GM18517 (cell line): ENCODE data around the gene MINDY4.
"Not testable (repeated sequence)": the region's sequence is repeated elsewhere in the genome, so short reads cannot be mapped to it uniquely, and the experiment has no call there.

Source experiments
- ATAC-seq: cut with Tn5 transposase; IDR thresholded peaks from one replicate; pipeline ENCODE4 v1.9.1; 2021; ENCODE audit warnings: mild to moderate bottlenecking, moderate library complexity; ENCODE audit not compliant: unreplicated experiment

Gene MINDY4

DNA sequence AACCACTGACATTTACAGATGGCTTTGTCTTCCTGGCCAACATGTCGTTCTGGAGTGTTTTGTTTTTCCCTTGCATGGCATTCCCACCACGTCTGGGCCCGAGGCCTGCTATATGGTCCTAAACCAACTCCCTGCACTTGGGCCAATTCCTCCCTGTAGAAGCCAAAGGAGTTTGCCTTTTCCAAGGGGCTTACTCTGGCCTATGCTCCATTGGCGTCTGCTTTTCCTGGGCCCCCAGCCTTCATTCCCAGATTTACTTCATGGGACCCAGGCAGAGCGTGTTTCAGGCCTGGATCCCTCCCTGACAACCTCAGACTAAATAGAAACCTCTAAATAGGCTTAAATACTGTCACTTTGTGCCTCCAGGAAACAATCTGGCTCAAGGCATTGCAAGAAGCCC is 60.7 kb downstream of the MINDY4 start:
- ATAC-seq: no peak

DNA sequence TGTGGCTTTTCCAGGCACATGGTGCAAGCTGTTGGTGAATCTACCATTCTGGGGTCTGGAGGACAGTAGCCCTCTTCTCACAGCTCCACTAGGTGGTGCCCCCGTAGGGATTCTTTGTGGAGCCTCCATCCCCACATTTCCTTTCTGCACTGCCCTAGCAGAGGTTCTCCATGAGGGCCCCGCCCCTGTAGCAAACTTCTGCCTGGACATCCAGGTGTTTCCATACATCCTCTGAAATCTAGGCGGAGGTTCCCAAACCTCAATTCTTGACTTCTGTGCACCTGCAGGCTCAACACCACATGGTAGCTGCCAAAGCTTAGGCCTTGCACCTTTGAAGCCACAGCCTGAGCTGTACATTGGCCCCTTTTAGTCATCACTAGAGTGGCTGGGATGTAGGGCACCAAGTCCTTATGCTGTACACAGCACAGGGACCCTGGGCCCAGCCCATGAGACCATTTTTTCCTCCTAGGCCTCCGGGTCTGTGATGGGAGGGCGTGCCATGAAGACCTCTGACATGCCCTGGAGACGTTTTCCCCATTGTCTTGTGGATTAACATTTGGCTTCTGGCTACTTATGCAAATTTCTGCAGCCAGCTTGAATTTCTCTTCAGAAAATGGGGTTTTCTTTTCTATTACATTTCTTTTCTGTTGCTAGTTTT is 62.9 kb downstream of the MINDY4 start:
- not testable (repeated sequence) for ATAC-seq

DNA sequence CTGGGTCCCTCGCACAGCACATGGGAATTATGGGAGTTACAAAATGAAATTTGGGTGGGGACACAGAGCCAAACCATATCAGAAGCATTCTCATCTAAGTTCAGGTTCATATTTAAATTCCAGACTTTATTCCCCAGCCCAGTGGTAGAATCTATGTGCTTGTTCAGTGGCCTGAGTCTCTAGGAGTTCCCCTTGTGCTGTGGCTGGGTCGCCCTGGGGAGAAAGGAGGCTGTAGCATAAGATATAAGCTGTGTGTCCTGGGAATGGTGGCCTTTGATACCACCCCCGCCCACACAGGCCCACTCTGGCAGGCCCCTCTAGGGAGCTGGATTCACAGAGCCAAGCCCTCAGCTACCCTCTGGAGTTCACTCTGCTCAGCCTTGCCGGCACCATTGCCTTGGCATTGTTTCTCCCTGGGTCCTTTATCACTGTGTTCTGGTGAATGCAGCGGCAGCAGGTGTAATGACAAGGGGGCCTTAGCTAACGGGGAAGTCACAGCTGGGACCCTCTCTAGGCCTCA is 64.2 kb downstream of the MINDY4 start:
- no peak for ATAC-seq

DNA sequence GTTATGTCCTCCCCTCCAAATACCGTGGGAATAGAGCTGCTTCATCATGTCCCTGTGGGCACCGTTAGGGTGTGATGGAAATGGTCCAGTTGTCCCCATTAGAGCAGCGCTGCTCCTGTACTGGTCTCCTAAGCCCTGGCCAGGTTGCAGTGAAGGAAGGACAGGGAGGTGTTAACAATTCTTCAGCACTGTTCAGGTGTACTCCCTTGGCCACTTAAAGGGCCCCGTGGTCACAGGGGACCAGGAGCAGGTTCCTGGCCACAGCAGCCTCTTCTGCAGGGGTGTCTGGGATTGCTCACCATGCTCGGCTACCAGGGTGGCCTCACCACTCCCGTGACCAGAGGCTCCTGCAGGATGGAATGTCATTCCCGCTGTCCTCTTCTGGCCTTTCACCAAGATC is 65.8 kb downstream of the MINDY4 start:
- ATAC-seq: no peak

DNA sequence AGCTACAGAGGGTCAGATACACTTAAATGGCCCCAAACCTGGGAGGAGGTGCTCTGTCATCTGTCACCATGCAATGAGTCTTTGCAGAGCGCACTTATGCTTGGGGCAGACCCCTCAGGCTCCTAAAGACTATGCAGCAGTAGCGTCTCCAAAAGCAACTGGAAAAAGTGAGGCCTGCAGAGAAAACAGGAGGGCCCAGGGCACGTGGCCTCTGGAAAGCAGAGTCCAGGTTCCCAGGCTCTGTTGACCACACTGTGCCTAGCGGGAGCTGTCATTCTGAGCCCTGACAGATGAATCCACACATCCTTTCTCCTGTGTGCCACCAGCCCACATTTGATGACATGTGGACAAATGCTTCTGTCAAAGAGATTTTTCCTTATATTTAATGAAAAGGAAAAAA is 66.4 kb downstream of the MINDY4 start:
- ATAC-seq: no peak

DNA sequence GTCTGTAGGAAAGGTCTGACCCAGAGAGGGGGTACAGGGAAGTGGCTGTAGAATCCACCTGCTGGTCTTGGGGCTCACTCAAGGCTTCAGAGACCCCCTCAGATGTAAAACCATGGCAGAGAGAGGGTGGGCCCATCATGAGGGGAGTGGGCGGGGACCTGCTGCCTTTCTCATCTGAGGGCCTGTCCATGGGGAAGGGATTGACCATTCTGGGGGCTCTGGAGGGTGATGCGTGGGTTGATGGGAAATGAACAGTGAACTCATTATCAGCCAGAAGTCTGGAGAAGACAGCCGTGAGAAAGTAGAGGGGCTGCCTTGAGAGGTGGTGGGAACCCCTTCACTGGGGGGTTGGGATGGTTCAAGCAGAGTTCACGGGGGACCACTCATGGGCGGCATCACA is 66.8 kb downstream of the MINDY4 start:
- ATAC-seq: no peak

DNA sequence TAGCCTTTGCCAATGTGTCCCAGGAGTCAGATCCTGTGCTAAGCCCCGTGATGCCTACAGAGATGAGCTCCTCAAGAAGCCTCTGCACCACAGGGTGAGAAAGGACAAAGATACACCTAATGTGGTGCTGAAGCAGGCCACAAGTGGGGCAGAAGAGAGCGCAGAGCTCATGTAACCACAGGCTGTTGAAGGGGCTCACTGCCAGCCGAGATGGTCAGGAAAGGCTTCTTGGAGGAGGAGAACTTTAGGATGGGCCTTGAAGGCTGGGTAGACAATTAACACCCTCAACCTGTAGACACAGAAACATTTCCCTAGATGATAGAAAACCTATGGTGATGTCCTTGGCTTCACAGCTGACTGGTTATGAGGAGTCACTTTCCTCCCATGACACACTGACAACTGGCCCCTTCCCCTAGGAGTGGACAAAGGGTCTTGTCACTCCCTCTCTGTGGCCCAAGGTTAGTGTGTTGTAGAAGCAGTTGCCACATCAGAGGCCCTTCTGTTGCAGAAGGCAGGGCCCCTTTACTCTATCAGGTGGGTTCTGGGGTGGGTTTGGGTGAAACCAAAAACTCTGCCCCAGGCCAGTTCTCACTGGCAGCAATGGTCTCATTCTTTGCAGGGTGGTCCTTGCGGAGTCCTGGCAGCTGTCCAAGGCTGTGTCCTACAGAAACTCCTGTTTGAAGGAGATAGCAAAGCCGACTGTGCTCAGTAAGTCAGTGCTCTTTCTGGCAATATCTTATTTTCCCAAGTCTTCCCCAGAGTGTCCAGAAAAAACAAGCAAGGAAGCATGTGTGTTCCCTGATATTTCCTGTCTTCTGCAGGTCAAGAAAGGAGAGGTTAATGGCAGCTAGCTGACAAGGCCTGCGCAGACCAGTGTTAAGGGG is 69.2 kb downstream of the MINDY4 start:
- ATAC-seq: no peak

DNA sequence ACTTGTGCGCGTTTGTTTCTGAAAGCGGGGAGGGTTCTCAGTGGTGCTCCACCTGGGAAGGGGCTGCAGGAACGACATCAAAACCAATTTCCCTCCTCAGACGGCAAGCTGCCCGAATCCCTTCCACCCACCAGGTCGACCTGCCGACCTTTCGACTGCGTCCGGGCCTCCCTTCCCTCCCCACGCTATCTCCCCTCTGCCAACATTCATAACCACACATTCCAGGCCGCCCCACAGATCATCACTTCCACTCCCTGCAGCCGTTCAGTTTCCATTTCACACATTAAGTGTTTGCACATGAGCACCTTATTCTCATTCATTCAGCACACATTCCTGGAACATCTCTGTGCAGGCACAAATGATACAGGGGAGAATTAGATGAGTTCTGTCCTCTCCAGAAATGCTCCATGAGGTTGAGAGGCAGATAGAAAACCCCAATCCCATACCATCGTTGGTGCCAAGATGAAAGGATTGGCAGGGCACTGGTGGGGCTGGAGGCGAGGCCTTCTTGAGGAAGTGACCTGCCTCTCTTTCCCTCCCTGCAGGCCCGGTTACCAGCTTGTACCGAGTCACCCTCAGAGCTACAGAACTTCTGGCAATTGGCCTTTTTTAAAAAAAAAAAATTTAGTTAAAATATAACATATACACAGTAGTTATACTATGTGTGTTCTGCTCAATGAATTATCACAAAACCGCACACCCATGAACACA is 70.0 kb downstream of the MINDY4 start:
- ATAC-seq: no peak

DNA sequence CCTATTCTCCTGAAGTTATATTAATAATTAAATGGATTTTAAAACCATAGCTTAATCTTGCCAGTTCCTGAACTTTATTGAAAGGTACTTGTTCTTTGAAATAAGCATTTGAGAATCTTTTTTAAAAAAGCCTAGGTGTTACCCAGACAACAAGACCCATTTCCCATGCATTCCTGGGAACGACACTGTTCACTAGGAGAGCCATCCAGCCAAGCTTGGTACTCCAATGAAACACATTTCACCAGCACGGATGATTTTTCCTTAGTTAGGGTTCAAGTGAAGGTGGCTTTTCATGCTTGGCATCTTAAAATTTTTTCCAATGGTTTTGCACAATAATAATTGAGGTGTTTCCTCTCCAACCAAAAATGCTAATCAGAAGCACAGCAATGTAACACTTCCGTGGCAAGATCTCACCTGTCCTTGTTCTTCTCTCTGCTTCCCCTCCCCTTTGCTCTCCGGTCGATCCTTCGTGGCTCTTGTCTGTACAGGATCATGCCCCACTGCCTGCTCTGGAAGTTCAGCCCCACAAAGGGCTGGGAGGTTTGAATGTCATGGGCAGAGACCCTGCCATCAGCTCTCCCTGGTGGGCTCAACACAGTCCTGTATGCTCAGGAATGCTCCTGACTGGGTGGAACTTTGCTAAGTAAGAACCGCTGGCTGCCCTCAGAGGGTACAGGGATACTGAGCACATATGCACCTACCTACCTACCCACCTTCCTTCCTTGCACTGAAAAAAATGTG is 70.8 kb downstream of the MINDY4 start:
- no peak for ATAC-seq

DNA sequence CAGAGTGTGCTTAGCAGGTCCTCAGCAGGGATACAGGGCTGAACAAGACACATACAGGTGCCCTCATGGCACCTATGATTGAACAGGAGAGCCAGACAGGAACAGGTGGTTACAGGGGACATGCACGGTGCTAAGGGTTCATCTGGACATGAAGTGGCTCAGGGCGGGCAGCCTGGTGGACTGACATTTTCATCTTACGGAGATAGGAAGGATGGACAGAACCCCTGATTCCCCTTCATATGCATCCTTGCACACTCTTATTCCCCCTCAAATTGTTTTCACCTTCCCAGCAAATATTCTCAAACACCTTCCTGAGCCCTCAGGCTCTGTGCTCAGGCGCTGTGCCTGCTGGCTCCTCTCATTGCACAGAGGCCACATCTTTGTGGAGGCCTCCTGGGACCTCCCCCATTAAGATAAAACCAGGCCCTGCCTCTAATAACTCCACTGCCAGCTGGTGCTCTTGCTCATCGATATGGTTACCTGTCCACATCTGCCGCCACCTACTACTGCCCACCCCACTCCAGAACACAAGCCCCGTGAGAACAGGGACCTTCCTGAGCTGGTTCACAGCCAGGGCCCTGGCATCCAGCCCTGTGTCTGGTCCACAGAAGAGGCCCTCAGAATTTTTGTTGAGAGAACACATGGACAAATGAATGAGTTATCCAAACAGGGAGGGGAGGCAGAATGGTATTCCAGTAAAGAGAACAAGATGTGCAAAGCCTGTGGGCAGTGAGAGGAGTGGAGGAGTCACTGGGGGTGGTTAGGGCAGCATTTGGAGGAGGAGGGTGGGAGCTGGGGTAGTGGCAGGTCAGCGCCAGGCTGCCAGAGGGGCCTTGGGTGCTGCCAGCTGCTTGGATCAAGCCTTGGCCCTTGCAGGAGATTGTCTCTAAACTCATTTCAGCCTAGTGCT is 71.6 kb downstream of the MINDY4 start:
- ATAC-seq: no peak

DNA sequence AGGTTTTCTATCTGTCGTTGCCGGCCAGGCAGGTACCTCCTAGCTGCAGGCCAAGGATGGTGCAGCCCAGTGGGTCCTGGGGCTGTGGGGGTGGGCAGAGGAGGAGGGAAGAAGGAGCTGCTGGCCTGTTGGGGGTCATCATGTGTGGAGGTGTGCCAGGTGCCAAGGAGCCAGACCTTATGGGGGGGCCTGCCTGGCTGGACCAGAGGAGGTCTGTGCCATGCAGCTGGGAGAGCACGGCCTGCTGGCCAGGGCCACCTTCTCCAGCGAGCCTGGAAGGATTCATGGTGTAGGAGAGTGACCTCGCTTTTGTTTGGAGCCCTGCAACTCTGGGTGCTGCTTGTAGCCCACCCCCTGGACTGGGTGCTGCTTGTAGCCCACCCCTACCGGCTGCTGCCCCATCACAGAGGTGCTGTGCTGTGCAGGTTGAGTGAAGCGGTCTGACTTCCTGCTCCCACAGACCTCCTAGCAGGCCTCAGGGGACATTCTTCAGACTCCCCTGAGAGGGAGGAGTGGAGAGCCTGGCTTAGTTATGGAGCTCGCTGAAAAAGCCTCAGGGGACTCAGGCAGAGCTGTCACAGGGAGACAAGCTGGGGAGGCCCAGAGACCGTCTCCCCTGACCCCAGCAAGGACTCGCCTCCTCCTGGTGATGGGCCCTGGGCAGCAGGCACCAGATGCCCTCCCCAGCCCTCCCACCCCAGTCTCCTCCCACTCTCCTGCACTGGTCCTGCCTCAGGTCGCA is 72.7 kb downstream of the MINDY4 start:
- no peak for ATAC-seq

DNA sequence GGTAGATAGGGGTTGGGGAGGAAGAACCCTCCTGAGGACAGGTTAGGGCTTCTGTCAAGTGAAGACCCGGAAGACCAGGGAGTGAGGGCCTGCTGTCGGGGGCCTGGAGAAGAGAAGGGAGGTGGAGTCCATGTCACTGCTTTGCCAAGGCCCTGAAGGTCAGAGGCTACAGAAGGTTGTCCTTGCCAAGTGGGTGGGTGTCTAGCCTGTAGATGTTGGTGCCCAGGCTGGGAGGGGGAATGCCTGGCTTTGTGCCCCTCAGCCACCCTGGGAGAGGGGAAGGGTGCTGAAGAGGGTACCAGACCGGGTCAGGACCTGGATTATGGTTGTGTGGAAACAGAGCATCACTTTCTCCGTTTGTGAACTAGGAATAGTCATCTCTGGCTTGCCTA is 73.3 kb downstream of the MINDY4 start:
- ATAC-seq: no peak

DNA sequence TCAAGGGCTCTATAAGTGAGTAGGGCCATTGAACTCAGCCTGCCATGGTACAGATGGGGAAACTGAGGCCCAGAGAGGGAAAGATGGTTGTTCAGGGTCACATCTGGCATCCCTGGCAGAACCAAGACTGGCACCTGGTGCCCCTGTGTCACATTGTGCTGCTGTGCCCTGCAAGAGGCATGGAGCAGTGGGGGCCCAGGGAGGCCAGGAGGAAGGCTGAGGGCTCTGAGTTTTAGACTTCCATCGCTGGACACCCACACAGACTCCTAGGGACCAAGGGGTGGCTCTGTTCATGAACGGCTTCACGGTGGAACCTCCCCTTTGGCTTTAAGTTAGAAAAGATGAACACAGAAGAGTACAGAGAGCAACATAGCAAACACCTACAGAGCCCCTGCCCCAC is 73.7 kb downstream of the MINDY4 start:
- ATAC-seq: no peak

DNA sequence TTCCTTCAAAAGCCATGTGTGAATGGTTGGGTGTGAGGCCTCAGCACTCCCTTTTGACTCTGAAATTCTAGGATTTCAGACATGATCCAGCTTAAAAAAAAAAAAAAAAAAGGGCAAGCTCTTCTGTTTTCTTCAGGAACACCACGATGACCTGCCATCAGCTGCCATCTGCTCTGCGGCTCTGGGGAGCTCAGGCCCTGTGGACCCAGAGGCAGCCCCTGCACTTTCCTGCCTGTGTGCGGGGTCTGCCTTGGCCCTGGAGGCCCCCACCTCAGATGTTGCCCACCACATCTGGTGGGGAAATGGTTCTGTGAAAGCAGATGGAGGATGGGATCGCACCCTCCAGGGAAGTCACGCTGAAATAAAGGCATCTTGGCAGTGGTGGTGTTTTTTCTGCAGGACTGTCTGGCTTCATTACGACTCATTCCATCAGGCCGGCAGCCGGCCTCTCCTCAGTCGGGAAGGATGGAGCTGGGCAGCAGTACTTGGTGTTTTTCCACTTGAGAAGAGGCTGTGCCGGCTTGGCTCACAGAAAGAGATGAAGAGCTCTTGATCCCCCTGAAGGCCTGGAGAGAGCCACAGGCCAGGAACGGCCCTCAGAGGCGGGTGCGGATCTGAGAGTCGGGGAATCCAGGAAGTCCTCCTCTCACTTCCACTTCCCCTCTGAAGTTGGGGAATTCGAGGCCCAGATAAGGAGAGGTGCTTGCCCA is 74.4 kb downstream of the MINDY4 start:
- ATAC-seq: no peak

DNA sequence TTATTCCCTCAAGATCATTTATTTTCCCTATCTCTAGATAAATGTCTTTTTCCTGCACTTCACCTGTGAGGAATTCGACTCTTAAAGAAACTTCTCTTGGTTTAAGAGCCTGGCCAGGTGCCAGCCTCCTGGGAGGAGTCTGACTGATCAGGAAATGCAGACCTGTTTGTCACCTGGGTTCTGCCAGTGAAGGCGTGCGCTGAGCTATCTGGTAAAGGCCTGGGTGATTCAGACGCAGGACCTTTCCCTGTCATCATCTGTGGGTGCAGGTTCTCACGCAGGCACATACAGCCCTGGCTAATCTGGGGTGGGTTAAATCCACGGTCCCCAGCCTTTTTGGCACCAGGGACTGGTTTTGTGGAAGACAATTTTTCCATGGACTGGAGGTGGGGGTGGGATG is 75.2 kb downstream of the MINDY4 start:
- ATAC-seq: no peak

DNA sequence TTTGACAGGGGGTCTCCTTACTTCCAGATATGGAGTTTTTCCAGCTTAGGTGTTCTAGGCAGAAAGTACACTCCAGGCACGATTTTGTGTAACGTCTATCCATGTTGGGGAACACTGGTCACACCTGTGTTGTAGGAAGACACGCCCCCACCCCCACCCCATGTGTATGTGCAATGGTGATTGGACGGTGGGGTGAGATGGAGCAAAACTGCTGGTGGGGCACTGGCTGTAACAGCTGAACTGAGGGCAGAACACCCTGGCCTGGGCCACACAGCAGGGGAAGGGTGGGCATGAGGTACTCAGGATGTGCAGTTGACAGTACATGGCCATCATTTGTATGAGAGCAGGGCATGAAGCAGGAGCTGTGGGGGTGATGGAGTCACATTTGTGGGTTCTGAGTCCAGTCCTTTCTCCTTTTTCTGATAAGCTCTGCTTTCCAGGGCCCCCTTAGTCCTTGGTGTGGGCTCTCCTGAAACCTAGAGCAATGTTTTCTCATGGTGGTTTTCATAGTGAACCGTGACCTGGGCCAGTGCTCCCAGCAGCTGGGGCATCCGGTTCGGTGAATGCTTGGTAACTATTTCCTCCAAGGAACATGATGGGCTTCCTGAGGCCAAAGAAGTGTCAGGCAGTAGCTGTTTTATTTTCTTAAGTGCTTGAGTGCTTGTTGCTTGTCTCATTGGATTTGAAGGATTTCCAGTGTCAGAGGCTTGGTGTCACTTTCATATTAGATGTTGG is 77.1 kb downstream of the MINDY4 start:
- ATAC-seq: no peak

DNA sequence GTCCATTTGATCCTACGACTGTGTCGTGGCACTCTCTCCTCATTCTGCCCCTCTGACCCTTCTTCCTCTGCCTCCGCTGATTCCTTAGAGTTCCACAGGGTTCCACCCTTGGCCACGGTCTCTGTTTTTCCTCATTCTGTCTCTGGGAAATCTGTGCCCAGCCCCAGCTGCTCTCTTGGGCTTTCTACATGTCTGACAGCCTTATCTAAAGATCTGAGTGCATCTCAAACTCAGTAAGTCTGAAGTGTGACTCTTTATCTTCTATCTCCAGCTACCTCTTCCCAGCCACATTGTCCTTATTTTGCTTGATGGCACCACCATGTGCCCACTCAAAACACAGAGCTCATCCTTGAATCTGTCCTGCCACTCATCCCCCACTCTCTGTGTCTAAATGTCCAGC is 78.3 kb downstream of the MINDY4 start:
- no peak for ATAC-seq

DNA sequence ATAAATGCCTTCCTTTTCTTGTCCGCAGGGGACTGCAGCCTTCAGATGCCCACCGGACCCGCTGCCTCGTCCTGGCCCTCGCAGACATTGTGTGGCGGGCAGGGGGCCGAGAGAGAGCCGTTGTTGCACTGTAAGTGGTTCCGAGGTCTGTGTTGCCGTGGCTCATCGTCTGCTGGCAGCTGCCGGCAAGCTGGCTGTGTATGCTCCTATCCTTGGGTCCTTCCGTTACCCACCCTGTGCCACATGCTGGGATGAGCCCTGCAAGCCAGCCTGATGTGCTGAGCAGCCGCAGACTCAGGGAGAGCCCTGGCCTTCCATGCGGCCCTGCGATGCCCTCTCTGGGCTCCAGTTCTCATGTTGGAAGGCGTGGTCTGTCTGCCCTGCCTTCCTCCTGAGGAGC is 79.2 kb downstream of the MINDY4 start:
- no peak for ATAC-seq
